Ammon's horn (tissue), 1 donor: ENCODE results near the gene INSIG1.
A peak's percentile ranks its signal among the peaks of the same experiment; 100 is the strongest.

Experiments
- DNase-seq: peaks from one replicate; pipeline ENCODE4 v3.0.0-alpha.2; 2016; ENCODE audit warnings: low spot score

The INSIG1 gene

GRCh38 chr7:155285423-155285822 is 12.3 kb upstream of the INSIG1 start:
- no peak for DNase-seq

DNA sequence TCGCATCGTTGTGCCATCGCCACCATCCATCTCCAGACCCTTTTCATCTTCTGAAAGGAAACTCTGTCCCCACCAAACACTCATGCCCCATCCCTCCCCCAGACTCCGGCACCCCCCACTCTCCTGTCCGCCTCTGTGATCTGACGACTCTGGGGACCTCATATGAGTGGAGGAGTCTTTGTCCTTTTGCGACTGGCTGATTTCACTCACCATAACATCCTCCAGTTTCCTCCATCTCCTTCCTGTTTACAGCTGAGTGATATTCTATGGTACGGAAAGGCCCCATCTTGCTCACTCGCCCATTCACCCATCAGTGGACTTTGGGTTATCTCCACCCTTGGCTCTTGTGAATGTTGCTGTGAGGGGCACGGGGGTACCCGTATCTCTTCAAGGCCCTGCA is 11.8 kb upstream of the INSIG1 start:
- no peak for DNase-seq

DNA sequence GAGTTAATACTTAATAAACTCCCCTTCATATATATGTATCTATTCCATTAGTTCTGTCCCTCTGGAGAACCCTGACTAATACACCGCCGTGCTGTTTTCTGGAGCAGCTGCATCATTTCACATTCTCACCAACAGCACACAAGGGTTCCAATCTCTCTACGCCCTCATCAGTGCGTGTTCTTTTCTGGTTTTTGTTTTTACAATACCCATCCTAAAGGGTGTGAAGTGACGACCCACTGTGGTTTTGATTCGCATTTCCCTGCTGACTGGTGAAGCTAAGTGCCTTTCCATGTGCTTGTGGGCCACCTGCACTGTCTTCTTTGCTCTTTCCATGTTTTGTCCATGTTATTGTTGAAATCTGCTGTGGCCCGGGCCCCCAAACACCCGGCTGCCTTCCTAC is 11.0 kb upstream of the INSIG1 start:
- DNase-seq, result no peak

GRCh38 chr7:155287284-155287935 is 10.3 kb upstream of the INSIG1 start:
- no peak for DNase-seq

DNA sequence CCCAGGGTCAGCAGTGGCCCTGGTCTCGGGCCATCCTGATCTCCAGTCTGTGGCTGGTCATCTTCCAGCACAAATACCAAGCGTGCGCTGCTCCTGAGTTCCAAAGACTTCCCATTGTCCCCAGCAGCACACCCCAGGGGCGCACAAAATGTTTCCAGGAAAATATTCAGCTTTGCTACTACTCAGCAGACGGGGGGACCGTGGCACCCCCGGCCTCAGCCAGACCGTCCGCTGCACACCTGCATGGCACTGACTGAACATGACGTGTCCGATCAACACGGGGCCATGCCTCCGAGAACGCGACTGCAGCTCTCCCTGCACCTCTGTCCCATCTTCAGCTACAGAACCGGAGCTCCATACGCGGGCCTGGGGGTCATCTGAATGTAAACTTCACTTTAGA is 9.6 kb upstream of the INSIG1 start:
- no peak for DNase-seq

GRCh38 chr7:155289107-155289506 is 8.6 kb upstream of the INSIG1 start:
- no peak for DNase-seq

DNA sequence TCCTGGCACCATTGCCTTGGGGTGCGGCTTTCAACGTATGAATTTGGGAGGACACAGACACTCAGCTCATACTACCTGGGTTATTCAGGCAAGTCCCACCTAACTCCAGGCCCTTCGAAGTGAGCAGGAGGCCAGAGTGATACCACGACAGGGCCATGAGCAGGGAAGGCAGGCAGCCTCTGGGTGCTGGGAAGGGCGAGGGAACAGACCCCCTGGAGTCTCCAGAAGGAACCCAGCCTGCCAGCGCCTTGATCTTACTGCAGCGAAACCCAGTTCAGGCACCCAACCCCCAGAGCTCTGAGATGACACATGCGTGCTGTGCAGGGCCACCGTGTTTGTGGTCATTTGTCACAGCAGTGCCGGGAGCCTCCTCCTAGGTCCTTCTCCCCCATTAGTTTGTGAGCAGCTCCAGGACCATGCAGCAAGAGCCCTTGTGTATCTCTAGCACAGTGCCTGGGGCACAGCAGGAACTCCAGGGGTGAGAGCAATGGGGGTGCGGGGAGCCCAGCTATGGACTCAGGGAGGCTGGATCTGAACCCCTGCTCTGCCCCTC is 7.7 kb upstream of the INSIG1 start:
- no peak for DNase-seq

- no peak for DNase-seq
Observed at GRCh38 chr7:155291045-155291530, 6.6 kb upstream of the INSIG1 start.

- DNase-seq, result no peak
Observed at GRCh38 chr7:155291729-155292128, 5.9 kb upstream of the INSIG1 start.

GRCh38 chr7:155292680-155293226 is 4.9 kb upstream of the INSIG1 start:
- DNase-seq, result no peak

- no peak for DNase-seq
Observed at GRCh38 chr7:155293721-155294510, 3.8 kb upstream of the INSIG1 start.

DNA sequence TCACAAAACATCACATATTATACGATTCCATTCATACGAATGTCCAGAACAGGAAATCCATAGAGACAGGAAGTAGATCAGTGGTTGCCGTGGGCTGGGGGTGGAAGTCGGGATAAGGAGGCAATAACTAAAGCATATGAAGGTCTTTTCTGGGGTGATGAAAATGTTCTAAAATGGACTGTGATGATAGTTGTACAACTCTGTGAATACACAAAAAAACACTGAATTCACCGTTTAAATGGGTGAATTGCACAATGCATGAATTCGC is 3.2 kb upstream of the INSIG1 start:
- no peak for DNase-seq

DNA sequence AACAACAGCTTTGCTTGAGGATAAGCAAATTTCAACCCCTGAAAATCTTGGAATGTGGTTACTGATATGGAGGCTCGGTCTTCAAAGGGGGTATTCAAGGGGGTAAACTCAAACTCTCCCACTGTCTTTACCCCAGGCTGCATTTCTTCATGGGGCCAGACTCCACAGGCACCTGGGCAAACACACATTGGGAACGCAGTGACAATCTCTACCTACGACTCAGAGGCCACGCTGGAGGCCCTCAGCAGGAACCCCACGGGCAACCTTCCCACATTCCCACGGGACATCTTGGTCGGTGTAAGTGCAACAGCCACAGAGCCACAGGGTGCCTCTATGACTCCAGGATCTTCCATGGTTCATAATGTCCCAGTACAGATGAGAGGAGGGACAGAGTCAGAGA is 2.2 kb upstream of the INSIG1 start:
- no peak for DNase-seq

GRCh38 chr7:155296006-155296787 is 1.5 kb upstream of the INSIG1 start:
- no peak for DNase-seq

- DNase-seq, result peak; percentile 50
Observed at GRCh38 chr7:155296788-155297516, 726 bp upstream of the INSIG1 start.

- peak; percentile 28 for DNase-seq
Observed at GRCh38 chr7:155298288-155298833, 683 bp downstream of the INSIG1 start.

DNA sequence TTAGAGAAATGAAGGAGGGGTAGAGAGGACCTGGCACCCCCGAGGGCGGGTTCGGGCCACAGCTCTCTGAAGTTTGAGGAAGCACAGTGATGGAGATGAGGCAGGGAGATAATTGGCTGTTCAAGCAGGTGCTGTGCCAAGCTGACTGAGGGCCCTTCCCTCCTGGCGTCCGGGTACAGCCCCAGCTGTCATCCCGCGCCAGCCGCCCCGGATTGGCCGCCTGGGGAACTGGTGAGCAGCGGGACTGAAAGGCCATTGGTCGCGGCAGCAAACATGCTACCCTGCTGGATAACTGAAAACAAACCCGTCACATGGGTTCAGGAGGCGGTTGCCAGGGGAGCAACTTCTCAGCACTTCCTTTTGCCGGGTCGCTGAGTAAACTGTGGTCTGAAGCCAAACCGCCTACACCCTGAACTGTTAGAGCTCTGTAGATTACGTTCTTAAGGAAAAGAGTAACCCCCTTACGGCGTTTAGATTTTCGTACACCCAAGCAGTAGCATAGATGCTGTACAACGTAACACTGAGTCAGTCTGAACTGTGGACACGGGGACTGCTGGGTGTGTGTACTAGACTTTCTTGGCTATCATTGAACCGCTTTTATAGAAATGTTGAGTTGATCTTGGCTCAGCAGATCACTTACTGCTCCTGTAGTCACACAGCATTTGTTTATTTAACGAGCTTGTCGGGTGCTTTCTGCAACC is 1.3 kb downstream of the INSIG1 start:
- peak; percentile 99 for DNase-seq

DNA sequence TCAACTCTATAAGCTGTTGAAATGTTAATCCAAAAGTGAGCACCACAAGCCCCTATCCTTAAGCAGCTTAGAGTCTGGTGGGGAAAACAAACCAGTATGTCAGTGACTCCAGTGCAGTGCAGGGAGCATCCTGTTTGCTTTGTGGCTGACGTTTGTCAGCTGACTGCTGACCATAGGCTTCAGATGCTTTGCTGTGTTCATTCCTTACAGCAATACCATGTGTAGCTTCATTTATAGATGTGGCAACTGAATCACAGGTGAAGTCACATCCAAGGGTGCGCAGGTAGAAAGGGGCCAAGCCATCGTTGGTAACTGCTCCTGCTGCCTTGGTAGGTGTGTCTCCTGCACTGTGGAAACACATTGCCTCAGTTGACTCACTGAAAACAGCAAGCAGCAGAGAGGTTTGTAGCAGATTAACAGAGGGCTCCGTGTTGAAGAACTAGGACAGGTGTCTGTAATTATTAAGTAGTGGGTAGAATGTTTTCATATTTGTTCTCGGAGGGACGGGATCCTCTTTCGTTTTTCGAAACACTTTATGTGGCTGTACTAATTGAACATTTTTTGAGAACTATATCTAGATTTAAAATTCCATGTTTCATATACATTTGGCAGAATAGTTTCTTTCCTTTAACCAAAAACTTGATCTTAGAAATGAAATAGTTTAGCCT is 2.0 kb downstream of the INSIG1 start:
- DNase-seq, result peak; percentile 34

DNA sequence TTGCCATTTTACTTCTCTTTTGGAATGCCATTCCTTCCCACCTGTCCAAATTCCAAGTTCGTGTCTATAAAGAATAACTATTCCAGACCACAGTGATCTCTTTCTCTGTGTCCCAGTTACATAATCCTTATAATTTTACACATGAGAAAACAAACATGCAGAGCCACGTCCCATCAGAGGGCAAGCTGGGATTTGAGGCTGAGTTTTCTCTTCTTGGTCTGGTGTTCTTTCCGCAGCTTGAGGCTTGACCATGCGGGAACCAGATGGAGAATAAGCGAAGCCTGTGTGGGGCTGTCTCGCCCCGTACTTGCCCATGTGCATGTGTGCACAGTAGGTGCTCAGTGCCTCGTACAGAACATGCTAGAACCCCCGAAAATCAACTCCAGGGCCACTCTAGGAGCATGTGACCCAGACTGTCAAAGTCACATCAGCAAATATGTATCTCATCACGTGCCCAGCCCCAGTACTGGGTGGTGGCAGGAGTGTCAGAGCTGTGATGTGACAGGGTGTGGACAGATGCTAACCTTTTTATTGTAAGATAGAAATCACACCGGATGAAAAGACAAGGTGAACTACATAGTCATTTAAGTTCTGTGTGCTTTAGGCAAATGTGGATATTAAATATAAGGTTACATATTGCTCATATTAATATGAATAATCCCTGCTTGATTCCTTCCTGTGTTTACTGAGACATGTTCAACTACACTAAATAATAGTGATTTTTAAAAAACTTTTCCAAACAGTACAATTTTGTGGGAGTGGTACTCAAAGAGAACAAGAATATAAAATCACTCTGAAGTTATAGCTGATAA is 3.2 kb downstream of the INSIG1 start:
- DNase-seq, result no peak
